GM13976 (cell line): ENCODE data around the gene JARID2.

ENCODE experiments used
- DNase-seq: peaks from one replicate; pipeline ENCODE4 v3.0.0; 2012; ENCODE audit warnings: low spot score
- CTCF ChIP-seq: IDR thresholded peaks from 2 replicates; pipeline ENCODE4 v1.5.1; 2012; ENCODE audit warnings: borderline replicate concordance, mild to moderate bottlenecking; ENCODE audit not compliant: insufficient read depth; ENCODE audit errors: extremely low read depth, missing control alignments, control extremely low read depth
- in situ Hi-C: fragments of 300-500 bp; cut with MboI; formaldehyde crosslinking; loops from one replicate; pipeline ENCODE4 v1.12.0; 2022; ENCODE audit warnings: low sequenced_read_pairs, mixed read lengths, inconsistent platforms; ENCODE audit not compliant: unreplicated experiment

The JARID2 gene

GRCh38 chr6:15499591-15499990 is 253.7 kb downstream of the JARID2 start:
- in situ Hi-C loops: loop anchor here (25.0 kb wide), 1 partner anchor 1287 kb away; no protein-coding TSS in a partner anchor
- no peak for TF ChIP-seq CTCF
- no peak for DNase-seq

GRCh38 chr6:15500078-15500740 is 254.3 kb downstream of the JARID2 start:
- DNase-seq: no peak
- no peak for TF ChIP-seq CTCF
- in situ Hi-C loops: loop anchor here (25.0 kb wide), 1 partner anchor 687 kb away; no protein-coding TSS in a partner anchor

GRCh38 chr6:15500901-15501825 is 255.3 kb downstream of the JARID2 start:
- in situ Hi-C loops: loop anchor here (25.0 kb wide), 1 partner anchor 686 kb away; no protein-coding TSS in a partner anchor
- DNase-seq: no peak
- TF ChIP-seq CTCF: no peak

- DNase-seq: no peak
- in situ Hi-C loops: loop anchor here (25.0 kb wide), 1 partner anchor 685 kb away; no protein-coding TSS in a partner anchor
- TF ChIP-seq CTCF: no peak
Observed at GRCh38 chr6:15501826-15502445, 256.1 kb downstream of the JARID2 start.

GRCh38 chr6:15502446-15503345 is 256.8 kb downstream of the JARID2 start:
- TF ChIP-seq CTCF: no peak
- DNase-seq: no peak
- in situ Hi-C loops: loop anchor here (25.0 kb wide), 1 partner anchor 685 kb away; no protein-coding TSS in a partner anchor

GRCh38 chr6:15503346-15503680 is 257.4 kb downstream of the JARID2 start:
- in situ Hi-C loops: loop anchor here (25.0 kb wide), 1 partner anchor 684 kb away; no protein-coding TSS in a partner anchor
- TF ChIP-seq CTCF: no peak
- DNase-seq: no peak
